NT2/D1 (cell line): ENCODE data around the gene CCDC88C.

Source experiments
- SUZ12 ChIP-seq: IDR thresholded peaks from 2 replicates; pipeline ENCODE4 v1.6.1; 2011; ENCODE audit not compliant: insufficient read length, insufficient read depth; ENCODE audit errors: extremely low read depth
- YY1 ChIP-seq: IDR thresholded peaks from 2 replicates; pipeline ENCODE4 v1.6.1; 2011; ENCODE audit not compliant: insufficient read length, insufficient read depth

- TF ChIP-seq SUZ12 (no peak), YY1 (no peak)
Measured at GRCh38 chr14:91305650-91306431, 111.8 kb downstream of the CCDC88C start.
